GM12878 (cell line): ENCODE data around the gene SS18. TPM values are rescaled to one million over a fixed set of nuclear protein-coding genes. Genes with fewer than 3 reads are reported as not detected.

Experiments
- ATAC-seq: fragments of 200-7000 bp; cut with Tn5 transposase; 3 replicates; pipeline ENCODE4 v1.9.1; 2020; ENCODE audit warnings: mild to moderate bottlenecking, moderate library complexity
- BruUV-seq: library from RNA; stranded (reverse); fragments of 400-500 nt; replicated peaks from 2 replicates; lab custom pipeline; 2021; lab: Mats Ljungman, UMichigan
- CTCF ChIA-PET: fragments of 300-600 bp; sonication (Branson Sonifier 250); formaldehyde crosslinking; extraction: SDS; loops from one replicate; lab custom pipeline; 2021; ENCODE audit warnings: inconsistent platforms; lab: Yijun Ruan, JAX
- POLR2A ChIA-PET: fragments of 350-600 bp; formaldehyde crosslinking; extraction: SDS; loops from one replicate; lab custom pipeline; 2021; ENCODE audit warnings: inconsistent platforms; lab: Charles Lee
- RAD21 ChIA-PET: fragments of 300-600 bp; sonication (Branson Sonifier 250); formaldehyde crosslinking; loops from one replicate; lab custom pipeline; 2023; ENCODE audit warnings: antibody characterized with exemption; ENCODE audit not compliant: unreplicated experiment; lab: Charles Lee
- SMC1A ChIA-PET: fragments of 300-600 bp; sonication (Branson Sonifier 250); formaldehyde crosslinking; loops from one replicate; lab custom pipeline; 2023; ENCODE audit not compliant: unreplicated experiment, uncharacterized antibody; lab: Charles Lee
- DNase-seq: peaks from one replicate; pipeline ENCODE4 v3.0.0-alpha.2; 2011; ENCODE audit warnings: low read depth, low spot score
- FAIRE-seq: peaks from 3 replicates; lab custom pipeline; 2011; peaks lifted over from hg19 to GRCh38; lab: Jason Lieb, UNC
- H2AFZ ChIP-seq: 2 replicates; pipeline ENCODE4 v1.6.0; 2011; ENCODE audit warnings: low read depth, low read length, control low read depth; ENCODE audit not compliant: control insufficient read depth
- H3K27ac ChIP-seq: 2 replicates; pipeline ENCODE4 v1.5.1; 2011; ENCODE audit warnings: control low read depth; ENCODE audit not compliant: control insufficient read depth, insufficient read depth
- H3K27me3 ChIP-seq, 2 experiments: replicated peaks in 1 of 2; 2 replicates each; pipeline versions ENCODE4 v1.6.0 to v1.6.1; 2011; ENCODE audit warnings: low read length in 1 of 2; ENCODE audit not compliant: control insufficient read depth in 2 of 2, insufficient read depth in 2 of 2
- H3K36me3 ChIP-seq, 2 experiments: 2 replicates each; pipeline ENCODE4 v1.5.1; 2011; ENCODE audit warnings: low read length in 1 of 2; ENCODE audit not compliant: control insufficient read depth in 2 of 2, insufficient read depth in 2 of 2
- H3K4me1 ChIP-seq: 2 replicates; pipeline ENCODE4 v1.6.1; 2011; ENCODE audit warnings: mild to moderate bottlenecking, low read length, moderate library complexity, mixed read lengths; ENCODE audit not compliant: control insufficient read depth, insufficient read depth
- H3K4me2 ChIP-seq: 2 replicates; pipeline ENCODE4 v1.6.0; 2011; ENCODE audit warnings: control low read depth; ENCODE audit not compliant: control insufficient read depth, insufficient read depth
- H3K4me3 ChIP-seq: fragments of 200-600 bp; sonication (generic); 2 replicates; pipeline ENCODE4 v1.5.1; 2016
- H3K79me2 ChIP-seq: 2 replicates; pipeline ENCODE4 v1.6.0; 2011; ENCODE audit warnings: low read length; ENCODE audit not compliant: control insufficient read depth, insufficient read depth
- H3K9ac ChIP-seq: 2 replicates; pipeline ENCODE4 v1.8.0; 2011; ENCODE audit warnings: low read length, control low read depth, mixed read lengths; ENCODE audit not compliant: control insufficient read depth, insufficient read depth
- H3K9me3 ChIP-seq: replicated peaks from 3 replicates; pipeline ENCODE4 v1.5.1; 2011; ENCODE audit warnings: mild to moderate bottlenecking, low read length; ENCODE audit not compliant: control insufficient read depth, insufficient read depth
- H4K20me1 ChIP-seq: 2 replicates; pipeline ENCODE4 v1.6.0; 2011; ENCODE audit not compliant: control insufficient read depth, insufficient read depth
- CBFB ChIP-seq: IDR thresholded peaks from 2 replicates; pipeline ENCODE4 v1.6.1; 2016; ENCODE audit warnings: antibody characterized with exemption, low read depth
- CBX5 ChIP-seq: sonication (generic); IDR thresholded peaks from 2 replicates; pipeline ENCODE4 v1.6.1; 2016; ENCODE audit warnings: low read depth, moderate library complexity, mild to moderate bottlenecking, inconsistent platforms
- DPF2 ChIP-seq: fragments of 450-650 bp; IDR thresholded peaks from 2 replicates; pipeline ENCODE4 v1.6.1; 2017; ENCODE audit warnings: mild to moderate bottlenecking
- IKZF2 ChIP-seq, 2 experiments: fragments of 450-650 bp; IDR thresholded peaks; 2 replicates each; pipeline ENCODE4 v1.6.1; 2017; ENCODE audit warnings: mild to moderate bottlenecking in 2 of 2, moderate library complexity in 2 of 2
- NR2C2 ChIP-seq: IDR thresholded peaks from 2 replicates; pipeline ENCODE4 v1.6.1; 2011; ENCODE audit warnings: borderline replicate concordance, low read depth; ENCODE audit not compliant: control insufficient read depth, insufficient read length
- POLR2AphosphoS2 ChIP-seq: IDR thresholded peaks from 2 replicates; pipeline ENCODE4 v1.6.1; 2011; ENCODE audit warnings: low read depth, mild to moderate bottlenecking, low read length, improper control_type of control experiment, moderate library complexity
- ZNF207 ChIP-seq: fragments of 450-650 bp; IDR thresholded peaks from 2 replicates; pipeline ENCODE4 v1.6.1; 2014; ENCODE audit warnings: antibody characterized with exemption, mild to moderate bottlenecking, borderline replicate concordance
- WGBS: methylation state at CpG from one replicate; pipeline ENCODE4 v1.1.6; 2016; ENCODE audit warnings: low lambda C conversion rate; ENCODE audit not compliant: insufficient replicate concordance, insufficient coverage; ENCODE audit errors: missing lambda C conversion rate; 5-methylcytosine and 5-hydroxymethylcytosine counted together
- in situ Hi-C: fragments of 300-500 bp; cut with MboI; formaldehyde crosslinking; loops from 9 replicates; pipeline ENCODE4 v1.14.3; 2018; ENCODE audit warnings: mixed read lengths
- intact Hi-C: fragments of 100-400 bp; cut with micrococcal nuclease; formaldehyde crosslinking; loops from one replicate; pipeline ENCODE4 v1.14.2; 2022; ENCODE audit not compliant: unreplicated experiment
- polyA plus RNA-seq, 11 experiments: library from polyadenylated mRNA; depleted of rRNA in 4 of 11; unstranded in 6 of 11; stranded (reverse) in 5 of 11; fragments of >200 nt; fragmentation: Nextera tagmentation in 4 of 11; fragmentation: Illumina TruSeq in 1 of 11; extraction: Ambion mirVana in 4 of 11; extraction: Trizol in 1 of 11; gene quantifications; 1 replicate in 1 of 11; 2 replicates in 10 of 11; pipeline versions ENCODE4 v1.2.1 to v1.2.3, GENCODE V29; 2011 to 2016; ENCODE audit warnings: inconsistent platforms in 2 of 11, missing spikeins in 2 of 11, low read depth in 1 of 11
- total RNA-seq, 4 experiments: library from RNA; depleted of rRNA in 3 of 4; stranded (reverse); fragments of >200 nt in 3 of 4; fragmentation: Illumina TruSeq in 1 of 4; extraction: Trizol in 1 of 4; gene quantifications; 2 replicates each; pipeline versions ENCODE4 v1.2.1 to v1.2.3, GENCODE V29; 2013 to 2021
- TF ChIP-seq, protein P1 (sequence below): fragments of 450-650 bp; IDR thresholded peaks from 2 replicates; pipeline ENCODE4 v1.6.1; 2018; ENCODE audit warnings: mild to moderate bottlenecking, low read depth, moderate library complexity; ENCODE audit not compliant: partially characterized antibody
- TF ChIP-seq, protein P2 (sequence below): fragments of 450-650 bp; IDR thresholded peaks from 2 replicates; pipeline ENCODE4 v1.6.1; 2017; ENCODE audit warnings: borderline replicate concordance
- TF ChIP-seq, protein P3 (sequence below): fragments of 450-650 bp; conservative IDR thresholded peaks from 2 replicates; pipeline ENCODE4 v1.6.1; 2017; ENCODE audit warnings: mild to moderate bottlenecking, moderate library complexity
- TF ChIP-seq, protein P4 (sequence below): IDR thresholded peaks from 2 replicates; pipeline ENCODE4 v1.6.1; 2012; ENCODE audit warnings: low read depth, low read length, improper control_type of control experiment
- TF ChIP-seq, protein P5 (sequence below): fragments of 450-650 bp; IDR thresholded peaks from 2 replicates; pipeline ENCODE4 v1.6.1; 2016; ENCODE audit warnings: mild to moderate bottlenecking

SS18 gene
- total and polyA plus RNA-seq, 10 of the 15 experiments (the other 5 are each of a cell fraction or from before 2014, with no cell fraction given) = 16.6 to 153 (median 81.8) TPM

DNA sequence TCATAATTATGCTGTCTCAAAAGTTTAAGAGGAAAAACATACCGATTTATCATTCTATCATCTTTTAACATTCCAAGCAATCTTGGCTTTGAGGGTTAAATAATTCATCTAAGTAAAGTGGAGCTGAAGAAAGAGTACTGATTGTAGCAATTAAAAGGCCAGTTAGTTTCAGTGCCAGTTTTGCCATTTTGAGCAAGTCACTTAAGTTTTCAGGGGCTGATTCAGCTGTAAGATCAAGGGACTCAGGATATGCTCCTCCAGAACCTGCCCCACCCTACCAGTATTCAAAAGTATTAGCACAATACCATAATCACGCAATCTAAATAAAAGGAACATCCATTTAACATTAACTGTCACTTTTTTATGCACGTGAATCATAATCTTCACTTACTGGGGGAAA, 1.9 kb downstream of the SS18 start (continued):
- TF ChIP-seq NR2C2 = no peak
- TF ChIP-seq POLR2AphosphoS2 = no peak
- TF ChIP-seq, protein P1, sequence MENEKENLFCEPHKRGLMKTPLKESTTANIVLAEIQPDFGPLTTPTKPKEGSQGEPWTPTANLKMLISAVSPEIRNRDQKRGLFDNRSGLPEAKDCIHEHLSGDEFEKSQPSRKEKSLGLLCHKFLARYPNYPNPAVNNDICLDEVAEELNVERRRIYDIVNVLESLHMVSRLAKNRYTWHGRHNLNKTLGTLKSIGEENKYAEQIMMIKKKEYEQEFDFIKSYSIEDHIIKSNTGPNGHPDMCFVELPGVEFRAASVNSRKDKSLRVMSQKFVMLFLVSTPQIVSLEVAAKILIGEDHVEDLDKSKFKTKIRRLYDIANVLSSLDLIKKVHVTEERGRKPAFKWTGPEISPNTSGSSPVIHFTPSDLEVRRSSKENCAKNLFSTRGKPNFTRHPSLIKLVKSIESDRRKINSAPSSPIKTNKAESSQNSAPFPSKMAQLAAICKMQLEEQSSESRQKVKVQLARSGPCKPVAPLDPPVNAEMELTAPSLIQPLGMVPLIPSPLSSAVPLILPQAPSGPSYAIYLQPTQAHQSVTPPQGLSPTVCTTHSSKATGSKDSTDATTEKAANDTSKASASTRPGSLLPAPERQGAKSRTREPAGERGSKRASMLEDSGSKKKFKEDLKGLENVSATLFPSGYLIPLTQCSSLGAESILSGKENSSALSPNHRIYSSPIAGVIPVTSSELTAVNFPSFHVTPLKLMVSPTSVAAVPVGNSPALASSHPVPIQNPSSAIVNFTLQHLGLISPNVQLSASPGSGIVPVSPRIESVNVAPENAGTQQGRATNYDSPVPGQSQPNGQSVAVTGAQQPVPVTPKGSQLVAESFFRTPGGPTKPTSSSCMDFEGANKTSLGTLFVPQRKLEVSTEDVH = no peak
- no peak for TF ChIP-seq CBFB
- TF ChIP-seq, protein P2, sequence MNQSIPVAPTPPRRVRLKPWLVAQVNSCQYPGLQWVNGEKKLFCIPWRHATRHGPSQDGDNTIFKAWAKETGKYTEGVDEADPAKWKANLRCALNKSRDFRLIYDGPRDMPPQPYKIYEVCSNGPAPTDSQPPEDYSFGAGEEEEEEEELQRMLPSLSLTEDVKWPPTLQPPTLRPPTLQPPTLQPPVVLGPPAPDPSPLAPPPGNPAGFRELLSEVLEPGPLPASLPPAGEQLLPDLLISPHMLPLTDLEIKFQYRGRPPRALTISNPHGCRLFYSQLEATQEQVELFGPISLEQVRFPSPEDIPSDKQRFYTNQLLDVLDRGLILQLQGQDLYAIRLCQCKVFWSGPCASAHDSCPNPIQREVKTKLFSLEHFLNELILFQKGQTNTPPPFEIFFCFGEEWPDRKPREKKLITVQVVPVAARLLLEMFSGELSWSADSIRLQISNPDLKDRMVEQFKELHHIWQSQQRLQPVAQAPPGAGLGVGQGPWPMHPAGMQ = no peak
- TF ChIP-seq, all 136 proteins: peak for 0

DNA sequence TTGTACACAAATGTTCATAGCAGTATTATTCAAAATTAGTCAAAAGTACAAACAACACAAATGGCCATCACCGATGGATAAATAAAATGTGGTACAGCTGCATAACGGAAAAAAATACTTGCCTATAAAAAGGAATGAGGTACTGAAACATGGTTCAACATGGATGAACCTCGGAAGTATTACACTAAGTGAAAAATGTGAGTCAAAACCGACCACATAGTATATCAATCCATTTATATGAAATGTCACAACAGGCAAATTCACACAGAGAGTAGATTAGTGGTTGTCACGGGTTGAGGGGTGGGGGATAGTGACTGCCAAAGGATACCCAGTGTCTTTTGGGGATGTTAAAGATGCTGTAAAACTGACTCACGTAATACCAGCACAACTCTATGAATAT, 3.5 kb downstream of the SS18 start:
- ChIA-PET SMC1A (interaction anchor here (0.7 to 4.0 kb wide), 7 partner anchors 11 to 206 kb away, joined by 3 to 18 read pairs (median 4); no protein-coding TSS in a partner anchor), RAD21 (interaction anchor here (1.0 kb wide), 1 partner anchor 9 kb away, joined by 3 read pairs; no protein-coding TSS in a partner anchor), POLR2A (no interaction called here), CTCF (interaction anchor here (1.2 kb wide), 1 partner anchor 38 kb away, joined by 4 read pairs; no protein-coding TSS in a partner anchor)
- Histone ChIP-seq H3K4me1 (peaks cover 3% of the 10 kb centered on the region; the same call in 1 of the 2 replicates), H3K9me3 (no peaks in the 10 kb centered on the region; the same call in 2 of the 3 replicates), H3K36me3 (peaks cover 0 to 11% of the 10 kb centered on the region in 2 experiments; a peak in 2 of 4 replicates), H3K27me3 (no peaks in the 10 kb centered on the region), H2AFZ (no peak overlapping the region), H4K20me1 (peaks cover 2% of the 10 kb centered on the region; the same call in 1 of the 2 replicates), H3K27ac (no peak overlapping the region), H3K79me2 (peaks cover 66% of the 10 kb centered on the region), H3K4me2 (peak overlapping the region; percentile 17), H3K9ac (no peak overlapping the region), H3K4me3 (peak overlapping the region; percentile 42)
- intact Hi-C loops (loop anchor here (5.0 kb wide), 1 partner anchor 205 kb away; no protein-coding TSS in a partner anchor), in situ Hi-C loops (no loop called here)
- ATAC-seq (peak; percentile 9), DNase-seq (no peak), FAIRE-seq (peak; percentile 41)
- WGBS = 17% methylated on average over 6 of the region's 6 CpGs
- no TSS peak for BruUV-seq
- TF ChIP-seq DPF2 (0 out of 2 replicates have a peak, but pooled peaks have one; percentile 42), ZNF207 (no peak), CBX5 (no peak), NR2C2 (no peak), IKZF2 (IDR thresholded peaks at IDR 0.05) (peak; percentile 23 to 59; a peak in 2 of 4 replicates)
- TF ChIP-seq, protein P3, sequence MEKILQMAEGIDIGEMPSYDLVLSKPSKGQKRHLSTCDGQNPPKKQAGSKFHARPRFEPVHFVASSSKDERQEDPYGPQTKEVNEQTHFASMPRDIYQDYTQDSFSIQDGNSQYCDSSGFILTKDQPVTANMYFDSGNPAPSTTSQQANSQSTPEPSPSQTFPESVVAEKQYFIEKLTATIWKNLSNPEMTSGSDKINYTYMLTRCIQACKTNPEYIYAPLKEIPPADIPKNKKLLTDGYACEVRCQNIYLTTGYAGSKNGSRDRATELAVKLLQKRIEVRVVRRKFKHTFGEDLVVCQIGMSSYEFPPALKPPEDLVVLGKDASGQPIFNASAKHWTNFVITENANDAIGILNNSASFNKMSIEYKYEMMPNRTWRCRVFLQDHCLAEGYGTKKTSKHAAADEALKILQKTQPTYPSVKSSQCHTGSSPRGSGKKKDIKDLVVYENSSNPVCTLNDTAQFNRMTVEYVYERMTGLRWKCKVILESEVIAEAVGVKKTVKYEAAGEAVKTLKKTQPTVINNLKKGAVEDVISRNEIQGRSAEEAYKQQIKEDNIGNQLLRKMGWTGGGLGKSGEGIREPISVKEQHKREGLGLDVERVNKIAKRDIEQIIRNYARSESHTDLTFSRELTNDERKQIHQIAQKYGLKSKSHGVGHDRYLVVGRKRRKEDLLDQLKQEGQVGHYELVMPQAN = no peak
- TF ChIP-seq, protein P4, sequence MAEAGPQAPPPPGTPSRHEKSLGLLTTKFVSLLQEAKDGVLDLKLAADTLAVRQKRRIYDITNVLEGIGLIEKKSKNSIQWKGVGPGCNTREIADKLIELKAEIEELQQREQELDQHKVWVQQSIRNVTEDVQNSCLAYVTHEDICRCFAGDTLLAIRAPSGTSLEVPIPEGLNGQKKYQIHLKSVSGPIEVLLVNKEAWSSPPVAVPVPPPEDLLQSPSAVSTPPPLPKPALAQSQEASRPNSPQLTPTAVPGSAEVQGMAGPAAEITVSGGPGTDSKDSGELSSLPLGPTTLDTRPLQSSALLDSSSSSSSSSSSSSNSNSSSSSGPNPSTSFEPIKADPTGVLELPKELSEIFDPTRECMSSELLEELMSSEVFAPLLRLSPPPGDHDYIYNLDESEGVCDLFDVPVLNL = no peak
- TF ChIP-seq, protein P5, sequence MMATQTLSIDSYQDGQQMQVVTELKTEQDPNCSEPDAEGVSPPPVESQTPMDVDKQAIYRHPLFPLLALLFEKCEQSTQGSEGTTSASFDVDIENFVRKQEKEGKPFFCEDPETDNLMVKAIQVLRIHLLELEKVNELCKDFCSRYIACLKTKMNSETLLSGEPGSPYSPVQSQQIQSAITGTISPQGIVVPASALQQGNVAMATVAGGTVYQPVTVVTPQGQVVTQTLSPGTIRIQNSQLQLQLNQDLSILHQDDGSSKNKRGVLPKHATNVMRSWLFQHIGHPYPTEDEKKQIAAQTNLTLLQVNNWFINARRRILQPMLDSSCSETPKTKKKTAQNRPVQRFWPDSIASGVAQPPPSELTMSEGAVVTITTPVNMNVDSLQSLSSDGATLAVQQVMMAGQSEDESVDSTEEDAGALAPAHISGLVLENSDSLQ = peak; percentile 51; the same call in 1 of the 2 replicates
